Prostate gland (tissue), 2 donors: ENCODE measurements around the gene LPP.

ENCODE experiments used
- CTCF ChIP-seq, 4 experiments: fragments of 200-600 bp in 2 of 4; fragments of 450-650 bp in 2 of 4; sonication (generic) in 2 of 4; IDR thresholded peaks; 1 replicate in 3 of 4; 2 replicates in 1 of 4; pipeline ENCODE4 v1.5.1; 2016 to 2019; ENCODE audit warnings: antibody characterized with exemption in 4 of 4, mild to moderate bottlenecking in 2 of 4, moderate library complexity in 2 of 4
- POLR2A ChIP-seq: fragments of 450-650 bp; IDR thresholded peaks from one replicate; pipeline ENCODE4 v1.6.1; 2016; ENCODE audit warnings: antibody characterized with exemption, mild to moderate bottlenecking

GRCh38 chr3:188126276-188126675, 27.7 kb upstream of the LPP start:
- TF ChIP-seq CTCF (IDR thresholded peaks at IDR 0.05) (no peak), POLR2A (no peak)
